ENCODE measurements around the gene RCL1. TPM values are rescaled to one million over a fixed set of nuclear protein-coding genes. Genes with fewer than 3 reads are reported as not detected.

Gene RCL1
- polyA plus RNA-seq, 3 donors = 2.2 to 3.0 (median 3.0) TPM

GRCh38 chr9:4891674-4892073, 98.9 kb downstream of the RCL1 start:
- Histone ChIP-seq H4K20me1 (ENCODE audit: insufficient read depth, low read length) (no peaks in the 10 kb centered on the region), H3K4me1 (ENCODE audit: control insufficient read depth in 1 of 2, insufficient read depth in 2 of 2, low read length in 2 of 2) (no peaks in the 10 kb centered on the region), H3K27me3 (ENCODE audit: control insufficient read depth in 2 of 2, insufficient read depth in 2 of 2, low read length in 2 of 2) (no peaks in the 10 kb centered on the region), H3K9me3 (replicated peaks in 1 of 2; ENCODE audit: control insufficient read depth in 1 of 2, insufficient read depth in 1 of 2, low read length in 2 of 2) (no peaks in the 10 kb centered on the region), H3K79me2 (ENCODE audit: insufficient read depth, low read length) (no peaks in the 10 kb centered on the region), H3K4me3 (replicated peaks in 1 of 3; ENCODE audit: low read depth in 2 of 3, low read length in 3 of 3) (no peak overlapping the region), H2AFZ (ENCODE audit: insufficient read depth, low read depth, low read length, poor library complexity, severe bottlenecking) (no peak overlapping the region), H3K9ac (ENCODE audit: insufficient read depth, low read length, poor library complexity, severe bottlenecking) (no peak overlapping the region), H3K4me2 (replicated peaks; ENCODE audit: extremely low read depth, low read length, poor library complexity, severe bottlenecking) (no peak overlapping the region), H3K27ac (ENCODE audit: low read depth in 1 of 2, low read length in 2 of 2) (no peak overlapping the region), H3K36me3 (replicated peaks in 1 of 2; ENCODE audit: control insufficient read depth in 1 of 2, insufficient read depth in 2 of 2, low read length in 2 of 2) (no peaks in the 10 kb centered on the region)
- Mint-ChIP-seq H3K36me3 (no peaks in the 10 kb centered on the region), H3K27ac (no peak overlapping the region), H3K9me3 (peaks cover 0 to 1% (median 0%) of the 10 kb centered on the region in 7 donors), H3K4me1 (peaks cover 2% of the 10 kb centered on the region), H3K4me3 (no peak overlapping the region), H3K27me3 (ENCODE audit: low read depth in 3 of 3) (peaks cover 0 to 1% (median 0%) of the 10 kb centered on the region in 3 donors)
- intact Hi-C loops (cut with micrococcal nuclease) = no loop called here
- no peak for TF ChIP-seq CTCF (IDR thresholded peaks at IDR 0.05)
- no CpG with 5 or more reads among the region's 3 CpGs for WGBS (ENCODE audit: insufficient coverage)
- DNase-seq = no peak

GRCh38 chr9:4892501-4893194, 99.9 kb downstream of the RCL1 start:
- Histone ChIP-seq H3K27me3 (ENCODE audit: control insufficient read depth in 2 of 2, insufficient read depth in 2 of 2, low read length in 2 of 2) (no peaks in the 10 kb centered on the region), H3K9me3 (replicated peaks in 1 of 2; ENCODE audit: control insufficient read depth in 1 of 2, insufficient read depth in 1 of 2, low read length in 2 of 2) (no peaks in the 10 kb centered on the region), H2AFZ (ENCODE audit: insufficient read depth, low read depth, low read length, poor library complexity, severe bottlenecking) (no peak overlapping the region), H3K9ac (ENCODE audit: insufficient read depth, low read length, poor library complexity, severe bottlenecking) (no peak overlapping the region), H3K36me3 (replicated peaks in 1 of 2; ENCODE audit: control insufficient read depth in 1 of 2, insufficient read depth in 2 of 2, low read length in 2 of 2) (no peaks in the 10 kb centered on the region), H3K4me3 (replicated peaks in 1 of 3; ENCODE audit: low read depth in 2 of 3, low read length in 3 of 3) (no peak overlapping the region), H3K4me1 (ENCODE audit: control insufficient read depth in 1 of 2, insufficient read depth in 2 of 2, low read length in 2 of 2) (no peaks in the 10 kb centered on the region), H4K20me1 (ENCODE audit: insufficient read depth, low read length) (no peaks in the 10 kb centered on the region), H3K27ac (ENCODE audit: low read depth in 1 of 2, low read length in 2 of 2) (no peak overlapping the region), H3K4me2 (replicated peaks; ENCODE audit: extremely low read depth, low read length, poor library complexity, severe bottlenecking) (no peak overlapping the region), H3K79me2 (ENCODE audit: insufficient read depth, low read length) (no peaks in the 10 kb centered on the region)
- H3K36me3 Mint-ChIP-seq = no peaks in the 10 kb centered on the region
- no peak for TF ChIP-seq CTCF (IDR thresholded peaks at IDR 0.05)
- intact Hi-C loops (cut with micrococcal nuclease) = no loop called here
- H3K9me3 Mint-ChIP-seq = peaks cover 0 to 7% (median 2%) of the 10 kb centered on the region in 7 donors
- H3K27ac Mint-ChIP-seq = no peak overlapping the region
- DNase-seq = no peak
- peaks cover 2% of the 10 kb centered on the region for H3K4me1 Mint-ChIP-seq
- no CpG with 5 or more reads among the region's 5 CpGs for WGBS (ENCODE audit: insufficient coverage)
- H3K4me3 Mint-ChIP-seq = no peak overlapping the region
- H3K27me3 Mint-ChIP-seq (ENCODE audit: low read depth in 3 of 3) = peaks cover 0 to 1% (median 0%) of the 10 kb centered on the region in 3 donors
